Activated CD4-positive, alpha-beta T cell treated with anti-CD3 and anti-CD28 coated beads for 24 hours (primary cell): ENCODE measurements around the gene PSENEN.

Source experiments
- DNase-seq, 2 donors: peaks; one replicate each; pipeline ENCODE4 v3.0.0-alpha.2; 2020; ENCODE audit warnings: low read depth in 2 of 2

Gene PSENEN

DNA sequence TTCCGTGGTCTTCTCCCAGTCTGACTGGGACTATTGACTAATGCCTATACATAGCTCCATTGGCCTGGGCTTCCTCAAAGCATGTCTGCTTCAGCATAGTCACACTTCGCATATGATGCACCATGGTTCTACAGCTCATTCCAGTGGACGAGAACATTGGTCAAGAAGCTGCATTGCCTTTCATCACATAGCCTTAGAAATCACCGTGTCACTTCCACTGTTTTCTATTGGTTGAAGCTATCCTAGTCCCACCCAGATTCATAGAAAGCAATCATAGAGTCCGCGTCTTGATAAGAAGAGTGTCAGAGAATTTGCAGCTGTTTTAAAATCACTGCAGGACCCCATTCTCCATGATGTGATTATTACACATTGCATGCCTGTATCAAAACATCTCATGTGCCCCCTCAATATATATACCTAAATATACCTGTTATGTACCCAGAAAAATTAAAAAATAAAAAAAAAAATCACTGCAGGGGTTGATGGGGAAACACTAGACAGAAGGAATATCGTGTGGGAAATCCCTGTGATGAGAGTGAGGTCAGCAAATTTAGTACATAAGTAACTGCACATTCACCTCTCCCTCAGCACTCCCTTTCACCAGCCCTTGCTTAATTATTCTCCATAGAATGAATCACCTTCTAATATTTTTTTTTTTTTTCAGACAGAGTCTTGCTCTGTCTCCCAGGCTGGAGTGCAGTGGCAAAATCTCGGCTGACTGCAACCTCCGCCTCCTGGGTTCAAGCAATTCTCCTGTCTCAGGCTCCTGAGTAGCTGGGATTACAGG, 27.8 kb downstream of the PSENEN start:
- no peak for DNase-seq

GRCh38 chr19:35774274-35775045, 29.0 kb downstream of the PSENEN start:
- no peak for DNase-seq

GRCh38 chr19:35775046-35775297, 29.5 kb downstream of the PSENEN start:
- DNase-seq, result no peak

- DNase-seq, result peak; percentile 98 to 100
Observed at GRCh38 chr19:35775298-35776101, 30.0 kb downstream of the PSENEN start, which contains the start of gene ARHGAP33. ARHGAP33 (plus strand) TSS chr19:35775564; CDS start chr19:35775659, 95 bp downstream.

DNA sequence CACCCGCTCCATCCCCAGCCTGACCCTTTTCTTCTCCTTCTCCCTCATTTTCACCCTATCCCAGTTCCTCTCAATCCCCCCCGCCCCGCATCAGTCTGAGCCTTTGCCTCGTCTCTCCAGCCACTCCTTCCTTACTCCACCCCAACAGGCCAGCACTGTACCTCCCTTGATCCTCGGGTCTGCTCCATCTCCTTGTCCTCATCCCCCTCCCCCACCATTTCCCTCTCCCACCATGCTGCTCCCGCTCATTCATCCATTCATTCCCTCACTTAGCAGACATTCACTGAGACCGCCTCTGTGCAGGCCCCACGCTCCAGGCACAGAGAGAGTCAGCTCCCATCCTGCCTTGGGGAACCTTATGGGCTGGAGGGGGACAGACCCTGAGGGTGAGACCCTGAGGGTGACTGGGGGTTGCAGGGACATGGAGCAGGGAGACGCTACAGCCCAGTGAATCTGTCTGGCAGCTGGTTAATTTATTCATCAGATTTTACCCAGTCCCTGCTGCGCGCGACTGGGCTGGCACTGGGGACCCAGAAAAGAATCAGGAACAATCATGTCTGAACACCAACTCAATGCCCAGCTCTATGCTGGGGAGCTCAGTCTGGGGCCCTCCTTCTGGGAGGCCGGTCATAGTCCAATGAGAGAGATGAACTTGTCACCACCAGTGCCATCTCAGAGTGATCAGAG, 30.8 kb downstream of the PSENEN start:
- DNase-seq, result no peak

- no peak for DNase-seq
Observed at GRCh38 chr19:35777086-35777841, 31.8 kb downstream of the PSENEN start.

- no peak for DNase-seq
Observed at GRCh38 chr19:35777961-35778360, 32.5 kb downstream of the PSENEN start.

- DNase-seq, result no peak
Observed at GRCh38 chr19:35779033-35779432, 33.6 kb downstream of the PSENEN start.

GRCh38 chr19:35780058-35780457, 34.6 kb downstream of the PSENEN start:
- no peak for DNase-seq

- no peak for DNase-seq
Observed at GRCh38 chr19:35780717-35781116, 35.3 kb downstream of the PSENEN start.

DNA sequence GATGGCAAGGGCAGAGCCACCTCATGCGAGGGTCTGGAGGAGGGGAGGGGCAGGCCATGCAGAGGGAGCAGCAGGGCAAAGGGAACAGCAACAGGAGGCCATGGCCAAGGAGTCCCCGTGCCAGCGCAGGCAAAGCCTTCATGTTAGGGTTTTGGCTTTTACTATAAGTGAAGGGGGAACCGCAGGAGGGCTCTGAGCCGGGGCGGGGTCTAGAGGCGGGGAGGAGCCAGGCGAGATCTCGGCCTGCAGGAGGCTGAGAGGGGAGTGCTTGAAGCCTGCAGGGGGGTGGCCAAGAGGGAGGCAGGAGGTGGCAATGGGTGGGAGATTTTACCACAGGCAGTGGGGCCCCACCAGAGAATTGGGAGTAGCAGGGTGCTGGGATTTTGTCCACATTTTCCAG, 36.2 kb downstream of the PSENEN start:
- no peak for DNase-seq

DNA sequence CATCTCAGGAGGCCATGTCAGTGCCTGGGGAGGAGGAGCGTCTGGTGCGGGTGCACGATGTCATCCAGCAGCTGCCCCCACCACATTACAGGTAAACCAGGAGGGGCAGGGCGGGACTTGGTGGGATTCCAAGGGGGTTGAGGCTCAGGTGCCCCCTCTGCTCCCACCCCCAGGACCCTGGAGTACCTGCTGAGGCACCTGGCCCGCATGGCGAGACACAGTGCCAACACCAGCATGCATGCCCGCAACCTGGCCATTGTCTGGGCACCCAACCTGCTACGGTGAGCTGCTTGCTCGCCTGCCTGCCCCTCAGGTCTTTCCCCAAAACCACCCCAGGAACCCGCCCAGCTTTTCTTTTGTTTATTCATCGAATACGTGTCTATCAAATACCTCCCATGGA, 37.1 kb downstream of the PSENEN start:
- DNase-seq, result no peak

- no peak for DNase-seq
Observed at GRCh38 chr19:35783469-35784434, 38.3 kb downstream of the PSENEN start.

DNA sequence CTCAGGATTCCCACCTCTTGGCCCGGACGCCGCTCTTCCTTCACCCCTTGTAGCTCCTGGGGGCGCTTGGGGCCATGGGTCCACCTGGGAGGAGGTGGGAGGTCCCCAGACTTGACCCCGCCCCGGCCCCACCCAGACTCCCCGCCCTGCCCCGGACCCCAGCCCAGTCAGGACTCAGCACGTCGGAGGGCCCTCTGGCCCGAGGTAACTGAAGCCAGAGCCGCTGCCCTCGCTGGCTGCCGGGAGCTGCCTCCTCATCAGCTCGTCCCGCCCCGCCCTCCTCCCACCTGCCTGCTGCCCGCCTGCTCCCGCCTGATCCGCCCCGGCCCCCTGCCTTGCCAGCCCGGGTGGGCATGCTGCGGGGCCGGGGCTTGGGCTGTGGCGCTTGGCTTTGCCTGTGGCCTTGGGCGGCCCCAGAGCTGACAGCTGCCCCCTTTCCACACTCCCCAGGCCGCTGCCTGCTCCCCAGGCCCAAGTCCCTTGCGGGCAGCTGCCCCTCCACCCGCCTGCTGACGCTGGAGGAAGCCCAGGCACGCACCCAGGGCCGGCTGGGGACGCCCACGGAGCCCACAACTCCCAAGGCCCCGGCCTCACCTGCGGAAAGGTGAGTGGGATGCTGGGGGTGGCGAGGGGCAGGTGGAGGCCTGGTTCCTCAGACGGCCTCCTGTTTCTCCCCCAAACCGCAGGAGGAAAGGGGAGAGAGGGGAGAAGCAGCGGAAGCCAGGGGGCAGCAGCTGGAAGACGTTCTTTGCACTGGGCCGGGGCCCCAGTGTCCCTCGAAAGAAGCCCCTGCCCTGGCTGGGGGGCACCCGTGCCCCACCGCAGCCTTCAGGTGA, 39.3 kb downstream of the PSENEN start:
- DNase-seq, result no peak

DNA sequence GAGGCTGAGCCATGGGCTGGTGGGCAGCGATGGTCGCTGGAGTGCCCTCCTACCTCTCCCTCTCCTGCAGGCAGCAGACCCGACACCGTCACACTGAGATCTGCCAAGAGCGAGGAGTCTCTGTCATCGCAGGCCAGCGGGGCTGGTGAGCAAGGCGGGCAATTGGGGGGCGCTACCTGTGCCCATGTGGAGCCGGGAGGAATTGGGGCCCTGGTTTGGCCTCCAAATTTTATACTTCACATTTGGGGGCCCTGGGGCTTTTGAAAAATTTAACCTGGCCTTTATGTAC, 39.8 kb downstream of the PSENEN start:
- DNase-seq, result no peak

- no peak for DNase-seq
Observed at GRCh38 chr19:35786299-35787160, 41.1 kb downstream of the PSENEN start.

- DNase-seq, result no peak
Observed at GRCh38 chr19:35787227-35787799, 41.9 kb downstream of the PSENEN start.
